ENCODE results near the gene MCC.

The MCC gene

GRCh38 chr5:113223315-113223714, 264.9 kb downstream of the MCC start:
- DNase-seq (ENCODE audit: low read depth) = no peak

- no peak for DNase-seq (ENCODE audit: low read depth)
These were observed 266.7 kb downstream of the MCC start for GRCh38 chr5:113221294-113222176.

GRCh38 chr5:113219695-113220094, 268.6 kb downstream of the MCC start:
- no peak for DNase-seq (ENCODE audit: low read depth)

- no peak for DNase-seq (ENCODE audit: low read depth)
These were observed 269.2 kb downstream of the MCC start for GRCh38 chr5:113218906-113219517.

GRCh38 chr5:113218200-113218599, 270.1 kb downstream of the MCC start:
- DNase-seq (ENCODE audit: low read depth) = no peak

- no peak for DNase-seq (ENCODE audit: low read depth)
These were observed 270.6 kb downstream of the MCC start for GRCh38 chr5:113217619-113218184.

- DNase-seq (ENCODE audit: low read depth) = no peak
These were observed 271.7 kb downstream of the MCC start for GRCh38 chr5:113216545-113216944.

- DNase-seq (ENCODE audit: low read depth) = no peak
These were observed 272.7 kb downstream of the MCC start for GRCh38 chr5:113215401-113216060.

GRCh38 chr5:113214606-113215323, 273.5 kb downstream of the MCC start:
- DNase-seq (ENCODE audit: low read depth) = no peak

- no peak for DNase-seq (ENCODE audit: low read depth)
These were observed 274.5 kb downstream of the MCC start for GRCh38 chr5:113213551-113214425.

- DNase-seq (ENCODE audit: low read depth) = no peak
These were observed 275.9 kb downstream of the MCC start for GRCh38 chr5:113212244-113212920.

GRCh38 chr5:113209498-113209897, 278.8 kb downstream of the MCC start:
- DNase-seq (ENCODE audit: low read depth) = no peak

- no peak for DNase-seq (ENCODE audit: low read depth)
These were observed 282.4 kb downstream of the MCC start for GRCh38 chr5:113205807-113206206.

- DNase-seq (ENCODE audit: low read depth) = no peak
These were observed 282.9 kb downstream of the MCC start for GRCh38 chr5:113205323-113205722.

GRCh38 chr5:113204525-113205161, 283.6 kb downstream of the MCC start:
- no peak for DNase-seq (ENCODE audit: low read depth)

- DNase-seq (ENCODE audit: low read depth) = no peak
These were observed 284.3 kb downstream of the MCC start for GRCh38 chr5:113203916-113204315.

GRCh38 chr5:113202746-113203716, 285.2 kb downstream of the MCC start:
- DNase-seq (ENCODE audit: low read depth) = no peak

GRCh38 chr5:113202287-113202686, 286.0 kb downstream of the MCC start:
- no peak for DNase-seq (ENCODE audit: low read depth)

- DNase-seq (ENCODE audit: low read depth) = no peak
These were observed 286.5 kb downstream of the MCC start for GRCh38 chr5:113201715-113202114.

Measured in activated T-helper 9 cell treated with anti-CD3 and anti-CD28 coated beads, Interleukin-2, amount 50 U/mL, for 16 hours (primary cell).